Mucosa of rectum (tissue), 2 donors: ENCODE data around the gene EXOC7.

ENCODE experiments used
- H3K27ac ChIP-seq, 2 donors: one replicate each; pipeline ENCODE4 v1.7.0; 2013; ENCODE audit warnings: inconsistent platforms in 2 of 2, low read depth in 2 of 2, low read length in 2 of 2
- H3K27me3 ChIP-seq, 2 donors: one replicate each; pipeline ENCODE4 v1.7.0; 2013; ENCODE audit warnings: low read length in 2 of 2; ENCODE audit not compliant: control insufficient read depth in 2 of 2, insufficient read depth in 2 of 2
- H3K36me3 ChIP-seq, 2 donors: one replicate each; pipeline ENCODE4 v1.7.0; 2013; ENCODE audit warnings: low read length in 2 of 2; ENCODE audit not compliant: control insufficient read depth in 2 of 2, insufficient read depth in 2 of 2
- H3K4me1 ChIP-seq, 2 donors: one replicate each; pipeline ENCODE4 v1.7.0; 2013; ENCODE audit warnings: low read length in 2 of 2, mild to moderate bottlenecking in 1 of 2; ENCODE audit not compliant: control insufficient read depth in 2 of 2, insufficient read depth in 2 of 2
- H3K4me3 ChIP-seq, 2 donors: one replicate each; pipeline ENCODE4 v1.7.0; 2013; ENCODE audit warnings: low read length in 2 of 2
- H3K9ac ChIP-seq, 2 donors: one replicate each; pipeline ENCODE4 v1.7.0; 2013; ENCODE audit warnings: low read length in 2 of 2, low read depth in 1 of 2, mild to moderate bottlenecking in 1 of 2
- H3K9me3 ChIP-seq, 2 donors: one replicate each; pipeline ENCODE4 v1.7.0; 2013; ENCODE audit warnings: low read length in 2 of 2; ENCODE audit not compliant: control insufficient read depth in 2 of 2
- donor health status: healthy.
- donor health status: Normal muscosa, but diverticular disease.

EXOC7 gene

GRCh38 chr17:76103274-76104139 lies at the start of gene EXOC7:
Gene EXOC7, minus strand, starts transcription at chr17:76103787. Its CDS starts 95 bp downstream, at chr17:76103692.
- H3K4me1 ChIP-seq, result peaks cover 15 to 19% of the 10 kb centered on the region in 2 donors
- peak within 1 kb of the TSS; percentile 85 to 96 for H3K4me3 ChIP-seq
- H3K9me3 ChIP-seq, result no peaks in the 10 kb centered on the region
- H3K27me3 ChIP-seq, result no peaks in the 10 kb centered on the region
- H3K9ac ChIP-seq, result peak within 1 kb of the TSS; percentile 73 to 78
- H3K27ac ChIP-seq, result peak within 1 kb of the TSS; percentile 58 to 77
- peaks cover 8 to 21% of the 10 kb centered on the region in 2 donors for H3K36me3 ChIP-seq

GRCh38 chr17:76153202-76153601 lies 49.6 kb upstream of the EXOC7 start:
- Histone ChIP-seq H3K9ac (no peak overlapping the region), H3K4me3 (no peak overlapping the region), H3K27me3 (no peaks in the 10 kb centered on the region), H3K36me3 (peaks cover 2 to 22% of the 10 kb centered on the region in 2 donors), H3K4me1 (peaks cover 0 to 2% of the 10 kb centered on the region in 2 donors), H3K9me3 (no peaks in the 10 kb centered on the region), H3K27ac (no peak overlapping the region)

- Histone ChIP-seq H3K36me3 (peaks cover 0 to 18% of the 10 kb centered on the region in 2 donors), H3K9ac (no peak overlapping the region), H3K27me3 (no peaks in the 10 kb centered on the region), H3K4me1 (peaks cover 0 to 2% of the 10 kb centered on the region in 2 donors), H3K9me3 (no peaks in the 10 kb centered on the region), H3K4me3 (no peak overlapping the region), H3K27ac (no peak overlapping the region)
Observed at GRCh38 chr17:76152591-76152990, 49.0 kb upstream of the EXOC7 start.

GRCh38 chr17:76151896-76152454 lies 48.4 kb upstream of the EXOC7 start:
- Histone ChIP-seq H3K27ac (no peak overlapping the region), H3K9me3 (no peaks in the 10 kb centered on the region), H3K27me3 (no peaks in the 10 kb centered on the region), H3K36me3 (peaks cover 0 to 18% of the 10 kb centered on the region in 2 donors), H3K4me1 (peaks cover 0 to 2% of the 10 kb centered on the region in 2 donors), H3K9ac (no peak overlapping the region), H3K4me3 (no peak overlapping the region)

GRCh38 chr17:76150712-76151622 lies 47.4 kb upstream of the EXOC7 start:
- Histone ChIP-seq H3K9me3 (no peaks in the 10 kb centered on the region), H3K4me1 (peaks cover 3% of the 10 kb centered on the region in 2 donors), H3K9ac (no peak overlapping the region), H3K36me3 (peaks cover 0 to 16% of the 10 kb centered on the region in 2 donors), H3K27ac (no peak overlapping the region), H3K4me3 (no peak overlapping the region), H3K27me3 (no peaks in the 10 kb centered on the region)

GRCh38 chr17:76149214-76149613 lies 45.6 kb upstream of the EXOC7 start:
- Histone ChIP-seq H3K9ac (no peak overlapping the region), H3K4me1 (peaks cover 5 to 11% of the 10 kb centered on the region in 2 donors), H3K27ac (no peak overlapping the region), H3K36me3 (peaks cover 0 to 13% of the 10 kb centered on the region in 2 donors), H3K9me3 (no peaks in the 10 kb centered on the region), H3K27me3 (no peaks in the 10 kb centered on the region), H3K4me3 (no peak overlapping the region)

GRCh38 chr17:76148015-76148326 lies 44.4 kb upstream of the EXOC7 start:
- Histone ChIP-seq H3K36me3 (peaks cover 0 to 7% of the 10 kb centered on the region in 2 donors), H3K4me3 (no peak overlapping the region), H3K27me3 (no peaks in the 10 kb centered on the region), H3K9ac (no peak overlapping the region), H3K27ac (no peak overlapping the region), H3K4me1 (peaks cover 5 to 13% of the 10 kb centered on the region in 2 donors), H3K9me3 (no peaks in the 10 kb centered on the region)

- Histone ChIP-seq H3K27me3 (no peaks in the 10 kb centered on the region), H3K4me3 (no peak overlapping the region), H3K36me3 (peaks cover 0 to 7% of the 10 kb centered on the region in 2 donors), H3K27ac (no peak overlapping the region), H3K9ac (no peak overlapping the region), H3K9me3 (no peaks in the 10 kb centered on the region), H3K4me1 (peaks cover 5 to 13% of the 10 kb centered on the region in 2 donors)
Observed at GRCh38 chr17:76147211-76148014, 43.8 kb upstream of the EXOC7 start.

GRCh38 chr17:76146053-76146851 lies 42.7 kb upstream of the EXOC7 start:
- Histone ChIP-seq H3K4me3 (no peak overlapping the region), H3K27ac (peak overlapping the region in 1 of 2 donors; percentile 76), H3K27me3 (no peaks in the 10 kb centered on the region), H3K9me3 (no peaks in the 10 kb centered on the region), H3K4me1 (peaks cover 10 to 17% of the 10 kb centered on the region in 2 donors), H3K36me3 (peaks cover 0 to 2% of the 10 kb centered on the region in 2 donors), H3K9ac (no peak overlapping the region)
